ENCODE data around the gene FAM186B.
"Not testable (repeated sequence)": the region's sequence is repeated elsewhere in the genome, so short reads cannot be mapped to it uniquely, and the experiment has no call there.

The FAM186B gene

GRCh38 chr12:49615725-49616124 is 10.3 kb upstream of the FAM186B start:
- peak; percentile 100 for TF ChIP-seq ZNF184 (tag by site-specific recombination; IDR thresholded peaks at IDR 0.05)
- no peak for TF ChIP-seq ZNF654 (tag by site-specific recombination; IDR thresholded peaks at IDR 0.05; ENCODE audit: low read depth)
- Histone ChIP-seq H3K36me3 (ENCODE audit: control insufficient read depth in 2 of 2, insufficient read depth in 1 of 2, low read length in 2 of 2) (no peaks in the 10 kb centered on the region), H3K4me3 (ENCODE audit: low read depth, low read length) (no peak overlapping the region), H3K9me3 (ENCODE audit: control insufficient read depth, insufficient read depth, low read depth, low read length) (no peaks in the 10 kb centered on the region), H3K27ac (ENCODE audit: extremely low read depth, low read depth, low read length) (no peak overlapping the region), H3K4me1 (ENCODE audit: control insufficient read depth, insufficient read depth, low read length) (no peaks in the 10 kb centered on the region)
- ChIA-PET CTCF (interaction anchor here (1.0 kb wide), 1 partner anchor 8 kb away, joined by 4 read pairs; the partner anchor contains the start of gene PRPF40B), POLR2A (no interaction called here)

GRCh38 chr12:49612210-49612609 is 6.8 kb upstream of the FAM186B start:
- Histone ChIP-seq H3K4me3 (ENCODE audit: low read depth, low read length) (no peak overlapping the region), H3K4me1 (ENCODE audit: control insufficient read depth, insufficient read depth, low read length) (no peaks in the 10 kb centered on the region), H3K36me3 (ENCODE audit: control insufficient read depth in 2 of 2, insufficient read depth in 1 of 2, low read length in 2 of 2) (no peaks in the 10 kb centered on the region), H3K9me3 (ENCODE audit: control insufficient read depth, insufficient read depth, low read depth, low read length) (no peaks in the 10 kb centered on the region), H3K27ac (ENCODE audit: extremely low read depth, low read depth, low read length) (no peak overlapping the region)
- no peak for TF ChIP-seq ZNF513 (tag by site-specific recombination; IDR thresholded peaks at IDR 0.05)
- TF ChIP-seq ZNF621 (tag by site-specific recombination; IDR thresholded peaks at IDR 0.05): no peak
- TF ChIP-seq OSR2 (tag by site-specific recombination; IDR thresholded peaks at IDR 0.05): no peak
- no peak for TF ChIP-seq YY2 (tag by site-specific recombination; IDR thresholded peaks at IDR 0.05)
- no peak for TF ChIP-seq ZFP41 (tag by site-specific recombination; IDR thresholded peaks at IDR 0.05; ENCODE audit: borderline replicate concordance)
- TF ChIP-seq SP7 (tag by site-specific recombination; IDR thresholded peaks at IDR 0.05): no peak
- ChIA-PET POLR2A (interaction anchor here (0.6 kb wide), 2 partner anchors 10 to 347 kb away, joined by 3 to 4 read pairs; no protein-coding TSS in a partner anchor), CTCF (interaction anchor here (0.6 to 0.7 kb wide), 2 partner anchors 31 to 759 kb away, joined by 3 read pairs; no protein-coding TSS in a partner anchor)

DNA sequence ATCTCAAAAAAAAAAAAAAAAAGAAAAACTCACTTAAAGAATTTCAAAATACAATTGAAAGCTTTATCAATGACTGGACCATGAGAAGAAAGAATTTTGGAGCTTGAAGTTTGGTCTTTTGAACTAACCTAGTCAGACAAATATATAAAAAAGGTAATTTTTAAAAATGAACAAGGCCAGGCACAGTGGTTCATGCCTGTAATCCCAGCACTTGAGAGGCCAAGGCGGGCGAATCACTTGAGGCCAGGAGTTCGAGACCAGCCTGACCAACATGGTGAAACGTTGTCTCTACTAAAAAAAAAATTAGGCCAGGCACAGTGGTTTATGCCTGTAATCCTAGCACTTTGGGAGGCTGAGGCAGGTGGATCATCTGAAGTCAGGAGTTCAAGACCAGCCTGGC is 5.3 kb upstream of the FAM186B start:
- H3K4me3 ChIP-seq (ENCODE audit: low read depth, low read length); H3K9me3 ChIP-seq (ENCODE audit: control insufficient read depth, insufficient read depth, low read depth, low read length); POLR2A ChIA-PET; H3K36me3 ChIP-seq (ENCODE audit: control insufficient read depth in 2 of 2, insufficient read depth in 1 of 2, low read length in 2 of 2); H3K27ac ChIP-seq (ENCODE audit: extremely low read depth, low read depth, low read length); H3K4me1 ChIP-seq (ENCODE audit: control insufficient read depth, insufficient read depth, low read length): not testable (repeated sequence)
- CTCF ChIA-PET: interaction anchor here (0.5 to 1.1 kb wide), 4 partner anchors 9 to 268 kb away, joined by 3 to 5 read pairs (median 4); no protein-coding TSS in a partner anchor

- Histone ChIP-seq H3K36me3 (ENCODE audit: control insufficient read depth in 2 of 2, insufficient read depth in 1 of 2, low read length in 2 of 2) (no peaks in the 10 kb centered on the region), H3K4me1 (ENCODE audit: control insufficient read depth, insufficient read depth, low read length) (peaks cover 2% of the 10 kb centered on the region; the same call in 1 of the 2 replicates), H3K4me3 (ENCODE audit: low read depth, low read length) (no peak overlapping the region), H3K27ac (ENCODE audit: extremely low read depth, low read depth, low read length) (no peak overlapping the region), H3K9me3 (ENCODE audit: control insufficient read depth, insufficient read depth, low read depth, low read length) (no peaks in the 10 kb centered on the region)
- no peak for TF ChIP-seq MZF1 (tag by site-specific recombination; IDR thresholded peaks at IDR 0.05; ENCODE audit: borderline replicate concordance)
- ChIA-PET CTCF (no interaction called here), POLR2A (interaction anchor here (0.7 kb wide), 1 partner anchor 13 kb away, joined by 3 read pairs; the partner anchor contains the start of gene PRPF40B)
These were observed 4.4 kb upstream of the FAM186B start for GRCh38 chr12:49609875-49610154.

- H3K4me1 ChIP-seq (ENCODE audit: control insufficient read depth, insufficient read depth, low read length): peaks cover 2% of the 10 kb centered on the region; the same call in 1 of the 2 replicates
- H3K27ac ChIP-seq (ENCODE audit: extremely low read depth, low read depth, low read length): no peak overlapping the region
- H3K36me3 ChIP-seq (ENCODE audit: control insufficient read depth in 2 of 2, insufficient read depth in 1 of 2, low read length in 2 of 2): no peaks in the 10 kb centered on the region
- POLR2A ChIA-PET: interaction anchor here (0.7 kb wide), 1 partner anchor 14 kb away, joined by 3 read pairs; the partner anchor contains the start of gene PRPF40B
- no peak for TF ChIP-seq ZNF776 (tag by site-specific recombination; IDR thresholded peaks at IDR 0.05; ENCODE audit: borderline replicate concordance)
- no peak for TF ChIP-seq ZNF391 (tag by site-specific recombination; IDR thresholded peaks at IDR 0.05; ENCODE audit: borderline replicate concordance, low read depth)
- TF ChIP-seq, protein P1, sequence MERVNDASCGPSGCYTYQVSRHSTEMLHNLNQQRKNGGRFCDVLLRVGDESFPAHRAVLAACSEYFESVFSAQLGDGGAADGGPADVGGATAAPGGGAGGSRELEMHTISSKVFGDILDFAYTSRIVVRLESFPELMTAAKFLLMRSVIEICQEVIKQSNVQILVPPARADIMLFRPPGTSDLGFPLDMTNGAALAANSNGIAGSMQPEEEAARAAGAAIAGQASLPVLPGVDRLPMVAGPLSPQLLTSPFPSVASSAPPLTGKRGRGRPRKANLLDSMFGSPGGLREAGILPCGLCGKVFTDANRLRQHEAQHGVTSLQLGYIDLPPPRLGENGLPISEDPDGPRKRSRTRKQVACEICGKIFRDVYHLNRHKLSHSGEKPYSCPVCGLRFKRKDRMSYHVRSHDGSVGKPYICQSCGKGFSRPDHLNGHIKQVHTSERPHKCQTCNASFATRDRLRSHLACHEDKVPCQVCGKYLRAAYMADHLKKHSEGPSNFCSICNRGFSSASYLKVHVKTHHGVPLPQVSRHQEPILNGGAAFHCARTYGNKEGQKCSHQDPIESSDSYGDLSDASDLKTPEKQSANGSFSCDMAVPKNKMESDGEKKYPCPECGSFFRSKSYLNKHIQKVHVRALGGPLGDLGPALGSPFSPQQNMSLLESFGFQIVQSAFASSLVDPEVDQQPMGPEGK (tag by site-specific recombination; IDR thresholded peaks at IDR 0.05): no peak
- TF ChIP-seq ZNF529 (tag by site-specific recombination; IDR thresholded peaks at IDR 0.05; ENCODE audit: insufficient replicate concordance): no peak
- TF ChIP-seq ZNF677 (tag by site-specific recombination; IDR thresholded peaks at IDR 0.05): no peak
- H3K9me3 ChIP-seq (ENCODE audit: control insufficient read depth, insufficient read depth, low read depth, low read length): no peaks in the 10 kb centered on the region
- no peak overlapping the region for H3K4me3 ChIP-seq (ENCODE audit: low read depth, low read length)
- CTCF ChIA-PET: interaction anchor here (0.8 kb wide), 1 partner anchor 55 kb away, joined by 3 read pairs; no protein-coding TSS in a partner anchor
These were observed 3.8 kb upstream of the FAM186B start for GRCh38 chr12:49609059-49609874.

All from HEK293 (cell line).